ENCODE measurements around the gene SEMA6A.

Gene SEMA6A

DNA sequence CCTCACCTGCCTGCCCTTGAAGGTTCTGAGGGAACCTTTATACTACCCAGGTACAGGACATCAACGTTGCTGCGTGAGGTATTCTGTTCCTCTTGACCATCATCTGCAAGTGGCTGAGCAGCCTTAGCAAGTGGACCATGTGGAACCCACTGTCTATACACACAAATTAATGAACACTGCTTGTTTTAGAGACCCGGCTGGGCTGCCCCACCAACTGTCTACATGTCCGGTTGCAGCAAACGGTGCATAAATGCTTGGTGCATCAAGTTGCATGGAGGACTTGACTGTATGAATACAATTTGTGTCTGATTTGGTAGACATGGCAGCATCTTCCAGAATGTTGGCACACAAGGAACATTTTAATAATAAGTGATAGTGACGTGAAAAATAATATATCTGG, 65.8 kb downstream of the SEMA6A start:
- DNase-seq (ENCODE audit: low spot score) = no peak
- TF ChIP-seq, protein P1, sequence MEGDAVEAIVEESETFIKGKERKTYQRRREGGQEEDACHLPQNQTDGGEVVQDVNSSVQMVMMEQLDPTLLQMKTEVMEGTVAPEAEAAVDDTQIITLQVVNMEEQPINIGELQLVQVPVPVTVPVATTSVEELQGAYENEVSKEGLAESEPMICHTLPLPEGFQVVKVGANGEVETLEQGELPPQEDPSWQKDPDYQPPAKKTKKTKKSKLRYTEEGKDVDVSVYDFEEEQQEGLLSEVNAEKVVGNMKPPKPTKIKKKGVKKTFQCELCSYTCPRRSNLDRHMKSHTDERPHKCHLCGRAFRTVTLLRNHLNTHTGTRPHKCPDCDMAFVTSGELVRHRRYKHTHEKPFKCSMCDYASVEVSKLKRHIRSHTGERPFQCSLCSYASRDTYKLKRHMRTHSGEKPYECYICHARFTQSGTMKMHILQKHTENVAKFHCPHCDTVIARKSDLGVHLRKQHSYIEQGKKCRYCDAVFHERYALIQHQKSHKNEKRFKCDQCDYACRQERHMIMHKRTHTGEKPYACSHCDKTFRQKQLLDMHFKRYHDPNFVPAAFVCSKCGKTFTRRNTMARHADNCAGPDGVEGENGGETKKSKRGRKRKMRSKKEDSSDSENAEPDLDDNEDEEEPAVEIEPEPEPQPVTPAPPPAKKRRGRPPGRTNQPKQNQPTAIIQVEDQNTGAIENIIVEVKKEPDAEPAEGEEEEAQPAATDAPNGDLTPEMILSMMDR (IDR thresholded peaks at IDR 0.05; ENCODE audit: extremely low read depth, missing control alignments) = no peak

DNA sequence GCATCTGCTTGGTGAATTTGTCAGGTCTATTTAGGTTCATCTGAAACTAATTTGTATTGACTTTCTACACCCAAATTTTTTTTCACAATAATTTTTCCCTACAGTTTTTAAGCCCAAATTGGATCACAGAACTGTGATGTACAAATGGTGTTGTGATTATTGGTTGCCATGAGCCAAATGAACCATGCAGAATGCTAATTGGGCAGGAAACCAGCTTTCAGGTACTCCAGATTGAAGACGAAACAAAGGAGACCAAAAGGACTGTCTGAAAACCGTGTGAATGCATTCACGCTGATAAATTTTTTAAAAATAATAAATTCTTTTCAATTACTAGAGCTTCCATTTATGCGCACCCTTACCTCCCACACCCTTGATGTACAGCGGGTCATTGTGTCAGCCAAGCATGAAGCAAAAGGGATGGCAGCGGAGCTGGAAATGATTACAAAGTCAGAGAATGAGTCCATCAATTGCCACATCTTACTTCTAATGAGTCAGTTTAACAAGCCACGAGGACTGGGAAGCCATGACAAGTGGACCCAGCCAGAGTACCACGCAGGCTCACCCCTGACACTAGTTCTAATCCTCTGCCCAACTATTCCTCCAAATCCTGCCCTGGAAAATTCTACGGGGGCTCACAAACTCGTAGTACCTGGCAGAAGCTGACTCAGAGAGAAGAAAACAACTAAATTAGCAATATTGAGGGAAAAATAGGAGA, 66.5 kb downstream of the SEMA6A start:
- TF ChIP-seq, protein P1 (IDR thresholded peaks at IDR 0.05; ENCODE audit: extremely low read depth, missing control alignments) = no peak
- no peak for DNase-seq (ENCODE audit: low spot score)

DNA sequence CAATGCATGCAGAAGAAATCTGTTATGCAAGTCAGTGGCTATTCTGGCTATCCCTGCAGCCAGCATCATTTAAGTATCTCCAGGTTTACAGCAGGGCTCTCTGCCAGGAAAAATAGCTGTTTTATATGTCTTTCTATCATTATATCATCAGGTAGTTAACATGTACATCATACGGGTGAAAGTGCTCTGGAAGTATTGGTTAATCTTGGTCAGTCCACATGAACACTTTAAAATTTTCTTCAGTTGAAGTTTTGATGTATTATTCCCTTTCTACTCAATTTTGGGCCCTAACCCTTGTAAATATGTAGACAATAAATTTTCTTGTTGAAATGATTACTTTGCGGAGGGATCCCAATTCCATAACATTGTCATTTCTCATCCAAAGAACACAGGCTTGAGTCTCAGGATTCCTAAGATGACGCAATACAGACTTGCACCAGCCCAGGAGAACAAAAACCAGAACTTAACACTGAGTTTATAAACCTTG, 67.5 kb downstream of the SEMA6A start:
- DNase-seq (ENCODE audit: low spot score) = no peak
- TF ChIP-seq, protein P1 (IDR thresholded peaks at IDR 0.05; ENCODE audit: extremely low read depth, missing control alignments) = no peak

DNA sequence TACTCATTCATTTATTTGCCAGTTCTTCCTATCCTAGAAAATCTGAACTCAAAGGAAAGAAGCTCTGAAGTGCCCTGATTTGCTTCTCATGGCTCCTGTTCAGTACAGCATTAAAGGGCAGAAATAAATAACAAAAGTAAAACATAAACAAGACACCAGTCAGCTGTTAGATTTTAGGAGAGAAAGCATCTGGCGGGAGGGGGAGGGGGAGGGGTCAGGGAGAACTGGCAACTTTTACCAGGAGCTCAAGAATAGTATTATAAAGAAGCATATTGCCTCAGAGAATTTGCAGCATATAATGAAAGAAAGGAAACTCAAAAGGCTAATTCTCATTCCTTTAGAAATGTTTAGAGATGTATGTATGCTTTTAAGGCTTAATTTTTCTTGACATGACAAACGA, 68.1 kb downstream of the SEMA6A start:
- no peak for DNase-seq (ENCODE audit: low spot score)
- TF ChIP-seq, protein P1 (IDR thresholded peaks at IDR 0.05; ENCODE audit: extremely low read depth, missing control alignments) = no peak

DNA sequence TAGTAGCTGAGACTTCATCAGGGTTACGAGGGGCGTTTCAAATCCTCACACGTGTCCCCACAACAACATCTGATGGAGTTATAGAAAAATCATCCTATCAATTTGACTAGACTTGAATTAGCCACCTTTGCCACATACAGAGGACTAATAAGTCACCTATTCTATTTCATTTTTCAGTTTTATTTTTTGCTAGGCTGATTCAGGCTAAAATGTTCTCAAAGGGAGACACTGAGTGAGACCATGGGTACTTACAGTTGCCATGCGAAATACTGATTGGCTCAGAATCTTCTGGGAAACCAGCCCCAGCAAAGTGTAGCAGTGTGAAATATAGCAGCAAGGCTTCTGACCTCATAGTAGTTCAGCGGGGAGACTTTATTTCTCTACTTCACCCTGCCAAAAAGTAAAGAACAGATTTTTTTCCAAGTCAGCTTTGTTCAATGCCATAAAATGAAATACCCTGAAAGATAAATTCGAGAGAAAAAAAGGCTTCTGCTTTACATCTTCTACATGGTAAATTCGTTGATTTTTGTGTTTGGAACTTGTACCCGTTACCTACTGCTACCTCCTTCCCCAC, 69.9 kb downstream of the SEMA6A start:
- no peak for DNase-seq (ENCODE audit: low spot score)
- TF ChIP-seq, protein P1 (IDR thresholded peaks at IDR 0.05; ENCODE audit: extremely low read depth, missing control alignments) = no peak

DNA sequence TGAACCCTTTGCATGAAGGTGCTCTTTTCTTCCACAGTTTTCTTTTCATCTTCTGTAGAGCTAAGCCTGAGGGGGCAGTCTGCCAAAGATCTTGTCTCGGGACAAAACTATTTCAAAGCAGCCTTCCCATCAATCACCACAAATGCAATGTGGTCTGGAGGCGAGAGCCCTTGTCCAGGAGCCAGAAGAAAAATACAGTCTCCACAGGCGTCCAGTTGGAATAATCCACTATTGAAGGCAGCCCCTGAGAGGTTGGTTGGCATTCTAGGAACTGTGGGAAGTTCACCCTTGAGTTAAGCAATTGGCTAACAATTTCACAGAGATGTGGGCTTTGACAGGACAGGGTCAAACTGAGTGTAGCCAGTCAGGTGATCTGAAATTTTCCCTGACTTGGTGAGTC, 72.0 kb downstream of the SEMA6A start:
- TF ChIP-seq, protein P1 (IDR thresholded peaks at IDR 0.05; ENCODE audit: extremely low read depth, missing control alignments) = no peak
- no peak for DNase-seq (ENCODE audit: low spot score)

DNA sequence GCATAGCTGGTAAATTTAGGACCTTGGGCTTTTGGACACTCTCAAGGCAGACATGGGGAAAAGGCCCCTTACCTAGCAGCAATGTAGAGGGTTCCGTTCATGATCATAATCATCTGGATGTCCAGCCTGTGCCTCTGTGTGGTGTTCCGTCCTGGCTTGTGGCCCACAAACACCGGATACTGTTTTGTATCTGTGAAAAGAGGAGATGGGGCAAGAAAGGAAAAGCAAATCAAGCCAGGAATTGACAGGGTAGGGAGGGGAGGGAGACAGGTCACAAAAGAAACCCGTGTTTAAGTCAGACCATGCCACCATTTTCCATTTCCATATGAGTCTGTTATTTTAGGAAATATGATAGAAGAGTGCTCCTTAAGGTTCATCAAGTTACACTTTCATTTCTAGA, 72.5 kb downstream of the SEMA6A start:
- TF ChIP-seq, protein P1 (IDR thresholded peaks at IDR 0.05; ENCODE audit: extremely low read depth, missing control alignments) = no peak
- DNase-seq (ENCODE audit: low spot score) = no peak

Measured in GM20000 (cell line).